Right lobe of liver (tissue), 4 donors: ENCODE measurements around the gene MMD2.

ENCODE experiments used
- POLR2A ChIP-seq: fragments of 450-650 bp; IDR thresholded peaks from one replicate; pipeline ENCODE4 v1.6.1; 2017; ENCODE audit warnings: antibody characterized with exemption, mild to moderate bottlenecking
- TF ChIP-seq, protein P1 (sequence below), 4 donors: fragments of 200-600 bp in 3 of 4; fragments of 450-650 bp in 1 of 4; IDR thresholded peaks; one replicate each; pipeline versions ENCODE4 v1.5.1 to v1.8.0; 2016 to 2022; ENCODE audit warnings: antibody characterized with exemption in 4 of 4, mild to moderate bottlenecking in 2 of 4
- donor health status: DM: no; HTN: no; CAD: no.
- donor health status: DM: no; HTN: no; CAD: no.
- donor health status: DM: no; HTN: yes; CAD: no.

GRCh38 chr7:4958477-4959301, at the start of gene MMD2:
- TF ChIP-seq POLR2A, result no peak
- TF ChIP-seq, protein P1, sequence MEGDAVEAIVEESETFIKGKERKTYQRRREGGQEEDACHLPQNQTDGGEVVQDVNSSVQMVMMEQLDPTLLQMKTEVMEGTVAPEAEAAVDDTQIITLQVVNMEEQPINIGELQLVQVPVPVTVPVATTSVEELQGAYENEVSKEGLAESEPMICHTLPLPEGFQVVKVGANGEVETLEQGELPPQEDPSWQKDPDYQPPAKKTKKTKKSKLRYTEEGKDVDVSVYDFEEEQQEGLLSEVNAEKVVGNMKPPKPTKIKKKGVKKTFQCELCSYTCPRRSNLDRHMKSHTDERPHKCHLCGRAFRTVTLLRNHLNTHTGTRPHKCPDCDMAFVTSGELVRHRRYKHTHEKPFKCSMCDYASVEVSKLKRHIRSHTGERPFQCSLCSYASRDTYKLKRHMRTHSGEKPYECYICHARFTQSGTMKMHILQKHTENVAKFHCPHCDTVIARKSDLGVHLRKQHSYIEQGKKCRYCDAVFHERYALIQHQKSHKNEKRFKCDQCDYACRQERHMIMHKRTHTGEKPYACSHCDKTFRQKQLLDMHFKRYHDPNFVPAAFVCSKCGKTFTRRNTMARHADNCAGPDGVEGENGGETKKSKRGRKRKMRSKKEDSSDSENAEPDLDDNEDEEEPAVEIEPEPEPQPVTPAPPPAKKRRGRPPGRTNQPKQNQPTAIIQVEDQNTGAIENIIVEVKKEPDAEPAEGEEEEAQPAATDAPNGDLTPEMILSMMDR (IDR thresholded peaks at IDR 0.05), result no peak
